Breast epithelium (tissue), 4 donors: Measurements from ENCODE around the gene RIC3. TPM values are rescaled to one million over a fixed set of nuclear protein-coding genes. Genes with fewer than 3 reads are reported as not detected.

Source experiments
- DNase-seq, 2 donors: peaks; one replicate each; pipeline ENCODE4 v3.0.0-alpha.2; 2019; ENCODE audit warnings: low spot score in 2 of 2
- H3K27ac ChIP-seq, 2 donors: fragments of 200-600 bp; sonication (generic) in 1 of 2; one replicate each; pipeline ENCODE4 v1.5.1; 2016 to 2019; ENCODE audit warnings: mild to moderate bottlenecking in 1 of 2
- H3K27me3 ChIP-seq, 2 donors: fragments of 200-600 bp; sonication (generic) in 1 of 2; one replicate each; pipeline versions ENCODE4 v1.5.1 to v1.6.0; 2017 to 2019; ENCODE audit warnings: control low read depth in 1 of 2, mild to moderate bottlenecking in 1 of 2
- H3K36me3 ChIP-seq: fragments of 200-600 bp; one replicate; pipeline ENCODE4 v1.5.1; 2019
- H3K4me1 ChIP-seq, 2 donors: fragments of 200-600 bp; sonication (generic); one replicate each; pipeline ENCODE4 v1.5.1; 2016 to 2019; ENCODE audit warnings: control low read depth in 1 of 2
- H3K4me3 ChIP-seq, 3 donors: fragments of 200-600 bp; sonication (generic); 1 replicate in 2 of 3; 2 replicates in 1 of 3; pipeline ENCODE4 v1.5.1; 2016 to 2019; ENCODE audit warnings: mild to moderate bottlenecking in 3 of 3, moderate library complexity in 2 of 3
- H3K9me3 ChIP-seq, 2 donors: fragments of 200-600 bp; sonication (generic) in 1 of 2; one replicate each; pipeline ENCODE4 v1.5.1; 2016 to 2019; ENCODE audit warnings: control low read depth in 1 of 2
- POLR2A ChIP-seq: fragments of 450-650 bp; IDR thresholded peaks from one replicate; pipeline ENCODE4 v1.6.1; 2016; ENCODE audit warnings: antibody characterized with exemption, mild to moderate bottlenecking, moderate library complexity
- POLR2AphosphoS5 ChIP-seq, 3 donors: sonication (generic); formaldehyde crosslinking; IDR thresholded peaks; one replicate each; pipeline ENCODE4 v1.6.1; 2017; ENCODE audit warnings: antibody characterized with exemption in 3 of 3
- intact Hi-C: fragments of 100-400 bp; cut with DNase I; formaldehyde crosslinking; loops from one replicate; pipeline ENCODE4 v1.15.1; 2023; ENCODE audit warnings: low total_unique reads
- total RNA-seq, 3 donors: library from RNA; depleted of rRNA; stranded (reverse); fragments of >200 nt; gene quantifications; one replicate each; pipeline ENCODE4 v1.1.0, GENCODE V29; 2016
- TF ChIP-seq, protein P1 (sequence below), 3 donors: fragments of 450-650 bp; IDR thresholded peaks; one replicate each; pipeline ENCODE4 v1.5.1; 2016 to 2017; ENCODE audit warnings: antibody characterized with exemption in 3 of 3, mild to moderate bottlenecking in 3 of 3, moderate library complexity in 3 of 3

Gene RIC3
- total RNA-seq, 3 donors from 2014 or later = 4.5 to 48.0 (median 24.3) TPM

DNA sequence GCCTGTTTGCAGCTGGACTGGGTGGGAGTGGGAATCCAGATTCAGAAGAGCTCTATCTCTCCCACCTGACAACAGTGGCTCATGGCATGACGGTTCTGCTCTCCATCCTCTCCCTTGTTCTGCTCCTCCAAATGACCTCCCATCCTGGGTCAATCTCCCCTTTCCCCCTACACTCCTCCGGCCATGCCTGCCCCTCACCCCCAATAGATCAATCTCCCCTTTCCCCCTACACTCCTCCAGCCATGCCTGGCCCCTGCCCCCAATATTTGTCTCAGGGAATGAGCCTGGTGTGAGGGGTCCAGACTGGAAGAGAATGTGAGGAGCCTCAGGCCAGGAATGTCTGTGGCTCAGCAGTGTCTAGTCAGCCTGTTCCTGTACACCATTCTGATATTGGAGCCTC, 30.9 kb upstream of the RIC3 start:
- no peaks in the 10 kb centered on the region for H3K9me3 ChIP-seq
- DNase-seq = no peak
- H3K4me1 ChIP-seq = no peaks in the 10 kb centered on the region
- no peaks in the 10 kb centered on the region for H3K36me3 ChIP-seq
- H3K4me3 ChIP-seq = no peak overlapping the region
- intact Hi-C loops = no loop called here
- peaks cover 0 to 9% of the 10 kb centered on the region in 2 donors for H3K27me3 ChIP-seq
- H3K27ac ChIP-seq = no peak overlapping the region
- TF ChIP-seq, protein P1, sequence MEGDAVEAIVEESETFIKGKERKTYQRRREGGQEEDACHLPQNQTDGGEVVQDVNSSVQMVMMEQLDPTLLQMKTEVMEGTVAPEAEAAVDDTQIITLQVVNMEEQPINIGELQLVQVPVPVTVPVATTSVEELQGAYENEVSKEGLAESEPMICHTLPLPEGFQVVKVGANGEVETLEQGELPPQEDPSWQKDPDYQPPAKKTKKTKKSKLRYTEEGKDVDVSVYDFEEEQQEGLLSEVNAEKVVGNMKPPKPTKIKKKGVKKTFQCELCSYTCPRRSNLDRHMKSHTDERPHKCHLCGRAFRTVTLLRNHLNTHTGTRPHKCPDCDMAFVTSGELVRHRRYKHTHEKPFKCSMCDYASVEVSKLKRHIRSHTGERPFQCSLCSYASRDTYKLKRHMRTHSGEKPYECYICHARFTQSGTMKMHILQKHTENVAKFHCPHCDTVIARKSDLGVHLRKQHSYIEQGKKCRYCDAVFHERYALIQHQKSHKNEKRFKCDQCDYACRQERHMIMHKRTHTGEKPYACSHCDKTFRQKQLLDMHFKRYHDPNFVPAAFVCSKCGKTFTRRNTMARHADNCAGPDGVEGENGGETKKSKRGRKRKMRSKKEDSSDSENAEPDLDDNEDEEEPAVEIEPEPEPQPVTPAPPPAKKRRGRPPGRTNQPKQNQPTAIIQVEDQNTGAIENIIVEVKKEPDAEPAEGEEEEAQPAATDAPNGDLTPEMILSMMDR (IDR thresholded peaks at IDR 0.05) = no peak
- no peak for TF ChIP-seq POLR2A
- TF ChIP-seq POLR2AphosphoS5 (IDR thresholded peaks at IDR 0.05) = no peak

DNA sequence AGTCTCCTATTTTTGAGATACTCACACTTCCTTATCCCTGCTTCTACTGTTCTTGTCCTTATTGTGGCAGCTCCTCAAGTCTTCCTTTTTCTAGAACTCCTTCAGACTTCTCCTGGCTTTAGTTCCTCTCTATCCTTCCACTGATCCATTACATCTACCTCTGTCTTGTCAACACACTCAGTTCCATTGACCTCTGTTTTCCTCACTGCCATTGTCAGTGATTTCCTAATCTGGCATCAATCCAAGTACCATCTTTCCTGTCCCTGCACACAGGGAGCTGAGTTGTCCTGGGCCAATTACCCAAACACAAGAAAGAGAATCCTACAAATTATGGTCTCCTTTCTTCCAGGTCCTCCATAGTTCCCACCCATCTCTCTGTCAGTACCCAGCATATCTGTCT, 27.9 kb upstream of the RIC3 start:
- TF ChIP-seq, protein P1 (IDR thresholded peaks at IDR 0.05) = no peak
- TF ChIP-seq POLR2AphosphoS5 (IDR thresholded peaks at IDR 0.05) (no peak), POLR2A (no peak)
- DNase-seq = no peak
- intact Hi-C loops = no loop called here

DNA sequence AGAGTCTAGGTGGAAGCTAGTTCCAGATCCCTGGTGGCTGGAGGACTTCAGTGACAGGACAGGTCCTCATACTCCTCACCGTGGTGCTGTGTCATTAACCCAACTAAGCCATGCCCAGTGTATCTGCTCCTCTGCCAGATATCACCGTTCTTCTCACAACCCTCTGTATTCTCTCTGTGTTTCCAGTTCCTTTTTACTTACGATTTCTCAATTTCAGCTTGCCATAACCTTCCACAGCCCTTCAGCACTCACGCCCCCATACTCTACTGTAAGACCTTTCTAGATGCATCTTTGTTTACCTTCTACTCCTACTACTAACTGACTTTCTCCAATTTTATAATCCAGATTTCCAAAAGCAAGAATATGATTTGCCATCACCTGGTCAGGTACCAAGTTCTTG, 26.1 kb upstream of the RIC3 start:
- Histone ChIP-seq H3K27me3 (peaks cover 0 to 9% of the 10 kb centered on the region in 2 donors), H3K36me3 (no peaks in the 10 kb centered on the region), H3K27ac (no peak overlapping the region), H3K4me1 (no peaks in the 10 kb centered on the region), H3K9me3 (no peaks in the 10 kb centered on the region), H3K4me3 (no peak overlapping the region)
- TF ChIP-seq POLR2AphosphoS5 (IDR thresholded peaks at IDR 0.05) (no peak), POLR2A (no peak)
- TF ChIP-seq, protein P1 (IDR thresholded peaks at IDR 0.05) = no peak
- intact Hi-C loops = no loop called here
- no peak for DNase-seq

More for the DNA sequence above, 27.9 kb upstream of the RIC3 start:
- Histone ChIP-seq H3K27me3 (peaks cover 0 to 9% of the 10 kb centered on the region in 2 donors), H3K4me1 (no peaks in the 10 kb centered on the region), H3K36me3 (no peaks in the 10 kb centered on the region), H3K9me3 (no peaks in the 10 kb centered on the region), H3K4me3 (no peak overlapping the region), H3K27ac (no peak overlapping the region)

DNA sequence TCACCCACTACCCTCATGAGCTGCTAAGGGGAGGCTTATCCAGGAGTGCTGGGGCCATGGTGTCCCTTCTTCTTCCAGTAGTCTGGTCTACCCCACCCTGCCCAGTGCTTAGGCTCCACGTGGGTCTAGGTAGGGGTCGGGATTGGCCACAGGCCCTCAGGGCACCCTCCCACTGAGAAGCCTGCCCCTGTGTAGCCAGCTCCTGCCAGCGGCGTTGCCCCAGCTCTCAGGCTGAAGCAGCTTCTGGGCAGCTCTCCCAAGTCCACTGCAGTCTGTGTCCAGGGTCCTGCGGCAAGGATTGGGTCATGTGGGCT, 24.0 kb upstream of the RIC3 start:
- Histone ChIP-seq H3K27me3 (no peaks in the 10 kb centered on the region), H3K36me3 (no peaks in the 10 kb centered on the region), H3K9me3 (no peaks in the 10 kb centered on the region), H3K27ac (no peak overlapping the region), H3K4me3 (no peak overlapping the region), H3K4me1 (no peaks in the 10 kb centered on the region)
- intact Hi-C loops = no loop called here
- TF ChIP-seq POLR2A (no peak), POLR2AphosphoS5 (IDR thresholded peaks at IDR 0.05) (no peak)
- TF ChIP-seq, protein P1 (IDR thresholded peaks at IDR 0.05) = peak in 1 of 3 donors; percentile 1
- DNase-seq = no peak

DNA sequence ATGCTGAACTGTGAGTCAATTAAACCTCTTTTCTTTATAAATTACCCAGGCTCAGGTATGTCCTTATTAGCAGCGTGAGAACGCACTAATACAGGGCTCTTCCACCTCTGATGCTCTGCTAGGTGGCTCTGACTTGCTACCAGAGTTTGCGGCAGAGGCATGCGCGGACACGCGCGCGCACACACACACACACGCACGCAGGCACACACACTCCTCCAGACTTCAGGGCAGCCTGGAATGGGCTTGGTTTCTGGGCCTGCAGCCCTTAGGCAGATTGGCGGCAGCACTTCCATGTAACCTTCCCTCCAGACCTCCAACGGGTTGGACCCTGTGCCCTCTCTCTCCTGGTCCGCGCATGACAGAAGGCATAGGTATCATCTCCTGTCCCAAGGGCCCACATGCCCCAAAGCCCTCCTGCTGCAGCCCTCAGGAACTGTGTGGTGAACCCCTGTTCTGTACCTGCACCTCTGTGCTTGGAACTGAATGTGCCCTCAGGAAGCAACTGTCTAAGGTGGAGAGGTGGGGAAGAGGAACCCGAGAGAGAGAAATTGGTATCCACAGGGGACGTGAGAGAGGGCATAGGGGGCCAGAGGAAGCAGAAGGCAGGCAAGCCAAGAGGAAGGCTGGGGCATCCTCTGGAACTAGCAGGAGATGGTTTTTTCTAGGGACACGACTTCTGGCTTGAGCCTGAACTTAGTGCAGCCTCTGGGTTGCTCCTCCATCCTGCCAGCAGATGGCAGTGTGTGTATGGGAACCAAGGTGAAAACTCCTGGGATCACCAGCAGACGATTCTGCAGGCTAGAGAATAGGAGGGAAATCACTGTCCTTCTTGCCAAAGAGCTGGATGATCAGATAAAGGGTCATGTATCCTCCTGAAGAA, 23.4 kb upstream of the RIC3 start:
- intact Hi-C loops = no loop called here
- Histone ChIP-seq H3K27ac (no peak overlapping the region), H3K27me3 (no peaks in the 10 kb centered on the region), H3K4me1 (no peaks in the 10 kb centered on the region), H3K4me3 (no peak overlapping the region), H3K36me3 (no peaks in the 10 kb centered on the region), H3K9me3 (no peaks in the 10 kb centered on the region)
- TF ChIP-seq POLR2AphosphoS5 (IDR thresholded peaks at IDR 0.05) (no peak), POLR2A (no peak)
- TF ChIP-seq, protein P1 (IDR thresholded peaks at IDR 0.05) = peak in 2 of 3 donors; percentile 49 to 53
- peak in 1 of 2 donors; percentile 44 for DNase-seq
